T-helper 17 cell (primary cell): ENCODE results near the gene OSBPL3. TPM values are rescaled to one million over a fixed set of nuclear protein-coding genes. Genes with fewer than 3 reads are reported as not detected.

Experiments
- ATAC-seq: fragments of 150-1000 bp; cut with Tn5 transposase; 2 replicates; pipeline ENCODE4 v1.10.0; 2021; ENCODE audit warnings: mild to moderate bottlenecking, moderate library complexity
- DNase-seq, 3 donors: peaks; one replicate each; pipeline versions ENCODE4 v3.0.0 to v3.0.0-alpha.2; 2020 to 2021
- H3K9me3 ChIP-seq: one replicate; pipeline ENCODE4 v1.7.0; 2013; ENCODE audit warnings: low read length, mild to moderate bottlenecking; ENCODE audit not compliant: control insufficient read depth, poor library complexity, severe bottlenecking
- H3K27ac Mint-ChIP-seq: one replicate; pipeline ENCODE4 v1.8.0; 2022; ENCODE audit warnings: mild to moderate bottlenecking, moderate library complexity, mixed read lengths
- H3K27me3 Mint-ChIP-seq: one replicate; pipeline ENCODE4 v1.8.0; 2022; ENCODE audit warnings: mixed read lengths
- H3K36me3 Mint-ChIP-seq: one replicate; pipeline ENCODE4 v1.8.0; 2022; ENCODE audit warnings: low read depth, mixed read lengths
- H3K4me1 Mint-ChIP-seq: one replicate; pipeline ENCODE4 v1.8.0; 2022; ENCODE audit warnings: mild to moderate bottlenecking, mixed read lengths
- H3K4me3 Mint-ChIP-seq: one replicate; pipeline ENCODE4 v1.8.0; 2022; ENCODE audit warnings: mild to moderate bottlenecking, moderate library complexity, mixed read lengths
- total RNA-seq, 4 donors: library from RNA in 2 of 4; stranded (reverse) in 2 of 4; gene quantifications; one replicate each; pipeline ENCODE4 v1.2.3 and lab custom pipeline; 2022 to 2026

Gene OSBPL3
- total RNA-seq, 2 donors from 2014 or later, result 54.8 to 54.9 TPM

DNA sequence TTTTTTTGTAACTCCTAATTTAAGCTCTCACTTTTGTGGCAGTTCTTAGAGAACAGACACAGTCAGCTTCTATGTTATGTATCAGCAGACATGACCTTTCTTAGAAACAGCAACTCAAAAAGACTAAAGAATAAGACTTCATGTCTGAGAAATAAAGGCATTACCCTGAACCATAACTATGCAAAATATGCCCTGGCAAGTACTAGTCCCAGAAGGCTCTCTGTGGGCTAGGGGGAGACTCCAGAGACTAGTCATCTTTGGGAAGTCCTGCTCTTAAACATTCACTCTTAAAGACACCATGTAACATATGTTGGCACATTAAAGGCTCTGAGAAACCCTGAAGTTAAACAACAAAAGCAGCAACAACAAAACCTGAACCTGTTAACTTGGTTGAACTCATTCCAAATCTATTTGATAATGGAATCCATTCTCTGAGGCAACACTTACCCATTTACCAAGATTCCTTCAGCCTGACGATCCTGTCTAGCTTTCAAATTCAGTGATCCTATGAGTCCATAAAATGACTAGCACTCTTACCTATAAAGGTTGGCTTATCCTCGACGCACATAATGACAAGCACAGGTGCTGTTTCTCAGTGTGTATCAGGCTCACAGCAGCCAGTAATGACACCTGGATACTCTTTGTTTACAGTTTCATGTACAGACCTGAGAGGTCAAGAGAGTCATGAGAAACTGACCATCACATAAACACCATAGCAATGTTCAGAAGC is 62.3 kb downstream of the OSBPL3 start:
- Mint-ChIP-seq H3K27ac (peak overlapping the region; percentile 54), H3K27me3 (no peaks in the 10 kb centered on the region), H3K4me1 (peaks cover 74% of the 10 kb centered on the region), H3K4me3 (no peak overlapping the region), H3K36me3 (no peaks in the 10 kb centered on the region)
- no peaks in the 10 kb centered on the region for H3K9me3 ChIP-seq
- DNase-seq (no peak), ATAC-seq (no peak)

DNA sequence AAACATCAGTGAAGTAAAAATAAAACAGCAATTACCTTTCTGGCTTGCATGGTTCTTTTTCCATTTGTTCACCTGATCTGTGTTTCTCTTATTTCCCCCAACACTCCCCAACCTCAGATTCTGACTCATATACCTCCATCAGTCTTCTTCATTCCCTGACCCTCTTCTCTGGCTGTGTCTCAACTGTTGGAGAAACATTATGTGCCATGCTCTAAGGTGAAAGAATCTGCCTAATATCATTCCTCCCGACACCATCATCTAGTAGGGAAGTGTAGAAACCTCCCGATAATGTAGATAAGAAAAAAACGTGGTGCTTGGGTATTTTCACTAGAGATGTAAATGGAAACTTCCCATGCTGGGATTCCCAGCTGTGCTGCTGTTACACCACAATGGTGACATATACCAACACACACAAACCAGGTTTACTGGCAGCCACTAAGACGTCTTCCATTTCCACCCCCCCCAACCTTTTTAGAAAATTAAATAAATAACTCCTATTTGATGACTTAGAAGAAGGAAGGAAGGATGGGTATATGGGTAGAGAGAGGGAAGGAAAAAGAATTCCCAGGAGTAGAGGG is 63.4 kb downstream of the OSBPL3 start:
- peak overlapping the region; percentile 41 for H3K4me3 Mint-ChIP-seq
- H3K4me1 Mint-ChIP-seq, result peaks cover 74% of the 10 kb centered on the region
- no peak for ATAC-seq
- no peaks in the 10 kb centered on the region for H3K27me3 Mint-ChIP-seq
- no peak for DNase-seq
- H3K36me3 Mint-ChIP-seq, result no peaks in the 10 kb centered on the region
- H3K9me3 ChIP-seq, result no peaks in the 10 kb centered on the region
- H3K27ac Mint-ChIP-seq, result peak overlapping the region; percentile 42

DNA sequence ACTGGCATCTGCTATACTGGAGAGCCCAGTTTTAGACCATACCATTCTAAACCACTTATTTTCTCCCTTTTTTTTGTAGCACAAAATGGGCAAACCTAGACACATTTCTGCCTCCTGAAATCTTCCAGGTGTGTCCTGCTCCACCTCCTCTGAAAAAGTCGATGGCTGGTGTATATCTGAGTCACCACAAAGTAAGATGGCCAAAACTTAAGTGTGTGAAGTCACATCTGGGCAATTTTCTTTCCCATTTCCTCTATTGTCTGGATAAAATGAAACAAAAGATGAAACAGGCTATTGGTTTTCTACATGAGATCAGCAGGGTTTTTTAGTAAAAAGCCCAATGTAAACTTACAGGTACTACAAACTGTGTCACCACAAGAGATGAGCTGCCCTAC is 65.5 kb downstream of the OSBPL3 start:
- Mint-ChIP-seq H3K4me3 (no peak overlapping the region), H3K27ac (no peak overlapping the region), H3K36me3 (no peaks in the 10 kb centered on the region), H3K4me1 (peaks cover 80% of the 10 kb centered on the region), H3K27me3 (no peaks in the 10 kb centered on the region)
- no peak for ATAC-seq
- H3K9me3 ChIP-seq, result no peaks in the 10 kb centered on the region
- DNase-seq, result no peak

DNA sequence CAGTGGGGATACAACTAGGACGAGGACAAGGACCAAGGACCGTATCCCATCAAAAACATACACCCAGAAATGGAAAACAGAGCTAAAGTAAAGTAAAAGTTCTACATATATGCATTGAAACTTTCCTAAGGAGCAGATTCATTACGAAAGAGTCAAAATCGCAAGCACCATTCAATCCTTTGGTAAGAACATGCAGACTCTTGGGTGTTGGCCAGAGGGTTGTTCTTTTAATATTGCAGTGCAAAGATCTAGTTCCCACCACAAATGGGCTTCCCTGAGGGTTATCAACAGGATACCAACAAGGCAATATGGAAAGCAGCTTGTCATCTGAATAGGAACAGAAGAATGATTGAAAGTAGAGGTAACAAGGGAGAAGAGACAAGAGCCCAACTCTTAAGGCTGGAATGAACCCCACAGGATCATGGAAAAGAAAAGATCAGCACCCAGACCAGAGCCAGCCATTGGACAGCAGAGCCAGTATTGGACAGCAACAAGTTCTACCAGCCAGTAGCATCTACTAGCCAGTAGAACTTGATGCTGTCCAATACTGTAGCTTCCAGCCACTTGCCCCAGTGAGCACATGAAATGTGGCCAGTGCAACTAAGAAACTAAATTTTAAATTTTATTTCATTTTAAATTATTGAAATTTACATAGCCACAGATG is 66.0 kb downstream of the OSBPL3 start:
- Mint-ChIP-seq H3K27ac (peak overlapping the region; percentile 94), H3K36me3 (no peaks in the 10 kb centered on the region), H3K4me3 (no peak overlapping the region), H3K4me1 (peaks cover 75% of the 10 kb centered on the region), H3K27me3 (no peaks in the 10 kb centered on the region)
- H3K9me3 ChIP-seq, result no peaks in the 10 kb centered on the region
- no peak for ATAC-seq
- DNase-seq, result no peak

DNA sequence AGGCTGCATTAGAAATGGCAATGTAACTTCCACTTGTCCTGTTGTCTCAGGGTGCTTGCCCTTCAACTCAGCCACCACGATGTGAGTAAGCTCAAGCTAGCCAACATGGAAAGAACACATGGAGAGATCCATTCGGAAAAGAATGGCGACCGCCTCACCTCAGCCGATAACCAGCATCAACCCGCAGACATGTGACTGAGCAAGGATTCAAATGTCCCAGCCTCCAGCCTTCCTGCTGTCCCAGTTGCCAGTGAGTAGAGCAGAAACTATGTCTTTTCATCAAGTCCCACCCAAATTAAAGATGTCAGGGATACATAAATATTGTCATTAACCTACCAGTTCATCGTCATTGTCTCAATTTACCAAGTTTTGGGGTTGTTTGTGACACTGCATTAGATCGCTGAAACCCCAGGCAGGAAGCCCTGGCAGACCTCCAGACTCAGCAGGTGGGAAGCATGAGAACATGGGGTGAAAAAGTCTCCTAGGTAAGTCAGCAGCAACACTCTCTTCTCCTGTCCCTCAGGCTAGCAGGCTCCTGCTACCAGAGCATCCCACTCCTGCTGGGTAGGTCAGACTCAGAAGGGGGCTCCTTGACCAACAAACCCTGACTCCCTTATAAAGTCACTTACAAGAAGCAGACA is 67.0 kb downstream of the OSBPL3 start:
- no peaks in the 10 kb centered on the region for H3K36me3 Mint-ChIP-seq
- DNase-seq, result no peak

DNA sequence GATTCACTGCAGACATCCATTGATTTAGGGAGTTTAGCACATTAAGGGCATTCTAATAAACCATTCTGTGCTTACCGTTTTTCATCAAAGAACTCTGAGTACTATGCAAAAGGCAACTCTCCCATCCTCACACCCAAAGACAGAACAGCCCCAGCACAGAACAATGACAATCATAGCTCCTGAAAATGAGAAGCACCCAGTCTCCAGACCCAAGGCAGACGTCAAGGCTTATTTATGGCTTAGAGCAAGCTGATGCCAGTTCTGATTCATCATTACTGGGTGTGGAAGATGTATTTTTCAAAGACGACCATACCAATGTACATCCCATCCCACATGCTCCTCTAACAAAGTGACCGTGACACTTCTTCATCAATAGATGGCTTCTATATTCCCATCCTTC is 67.6 kb downstream of the OSBPL3 start:
- no peaks in the 10 kb centered on the region for H3K9me3 ChIP-seq
- DNase-seq (no peak), ATAC-seq (no peak)
- H3K27ac Mint-ChIP-seq, result peak overlapping the region; percentile 94
- no peaks in the 10 kb centered on the region for H3K27me3 Mint-ChIP-seq
- no peaks in the 10 kb centered on the region for H3K36me3 Mint-ChIP-seq
- peak overlapping the region; percentile 45 for H3K4me3 Mint-ChIP-seq
- peaks cover 60% of the 10 kb centered on the region for H3K4me1 Mint-ChIP-seq

More for the DNA sequence above, 67.0 kb downstream of the OSBPL3 start:
- Mint-ChIP-seq H3K4me3 (peak overlapping the region; percentile 36), H3K27ac (peak overlapping the region; percentile 94), H3K4me1 (peaks cover 65% of the 10 kb centered on the region), H3K27me3 (no peaks in the 10 kb centered on the region)
- H3K9me3 ChIP-seq, result no peaks in the 10 kb centered on the region
- ATAC-seq, result no peak

DNA sequence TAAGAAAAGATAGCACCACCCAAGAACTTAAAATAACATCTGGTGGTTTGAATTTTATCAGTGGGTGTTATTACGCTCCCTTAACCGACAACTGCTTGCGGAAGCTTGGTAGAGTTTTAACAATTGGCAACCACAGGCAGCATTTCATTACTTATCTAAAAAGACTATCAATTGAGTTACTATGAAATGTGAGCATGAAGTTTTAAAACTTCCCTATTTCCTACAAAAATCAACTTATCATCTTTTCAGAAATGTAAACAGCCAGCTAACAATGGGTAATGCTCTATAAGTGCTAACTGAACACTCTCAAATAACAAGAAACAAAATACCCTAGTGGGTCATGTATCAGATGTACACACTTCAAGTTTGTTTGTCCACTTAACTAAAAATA is 68.8 kb downstream of the OSBPL3 start:
- peak overlapping the region; percentile 82 for H3K4me3 Mint-ChIP-seq
- H3K9me3 ChIP-seq, result no peaks in the 10 kb centered on the region
- H3K4me1 Mint-ChIP-seq, result peaks cover 51% of the 10 kb centered on the region
- H3K27ac Mint-ChIP-seq, result peak overlapping the region; percentile 94
- no peaks in the 10 kb centered on the region for H3K36me3 Mint-ChIP-seq
- no peak for DNase-seq
- no peaks in the 10 kb centered on the region for H3K27me3 Mint-ChIP-seq
- peak; percentile 75 for ATAC-seq

DNA sequence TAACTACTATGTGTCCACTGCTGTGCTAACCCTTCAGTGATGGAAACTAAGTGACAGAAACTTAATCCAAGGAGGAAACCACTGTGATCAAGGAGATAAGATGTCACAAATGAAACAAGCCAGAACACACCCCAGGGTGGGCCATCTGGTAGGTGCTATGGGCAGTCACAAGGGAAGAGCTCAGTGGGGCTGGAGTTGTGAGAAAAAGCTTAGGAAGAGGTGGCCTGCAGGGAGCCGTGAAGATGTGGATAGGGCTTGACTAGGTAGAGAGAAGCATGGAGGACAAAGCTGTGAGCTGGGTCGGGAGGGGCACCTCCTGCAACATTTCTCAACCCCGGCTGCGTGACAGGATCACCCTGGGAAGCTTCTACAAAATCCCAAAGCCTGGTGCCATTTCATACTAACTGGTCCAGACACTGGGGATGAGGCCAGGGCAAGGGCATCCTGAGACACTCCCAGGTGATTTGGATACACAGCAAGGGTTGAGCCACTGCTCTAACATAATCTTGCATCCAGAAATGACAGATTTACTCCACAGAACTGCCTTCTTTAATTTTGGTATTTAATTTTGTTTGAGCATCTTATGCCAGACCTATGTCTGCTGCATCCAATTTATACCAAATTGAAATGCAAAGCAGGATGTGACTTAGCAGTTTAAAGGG is 69.3 kb downstream of the OSBPL3 start:
- DNase-seq (no peak), ATAC-seq (no peak)
- H3K4me1 Mint-ChIP-seq, result peaks cover 52% of the 10 kb centered on the region
- H3K4me3 Mint-ChIP-seq, result peak overlapping the region; percentile 82
- H3K36me3 Mint-ChIP-seq, result no peaks in the 10 kb centered on the region
- H3K27ac Mint-ChIP-seq, result peak overlapping the region; percentile 94
- H3K27me3 Mint-ChIP-seq, result no peaks in the 10 kb centered on the region
- H3K9me3 ChIP-seq, result no peaks in the 10 kb centered on the region

DNA sequence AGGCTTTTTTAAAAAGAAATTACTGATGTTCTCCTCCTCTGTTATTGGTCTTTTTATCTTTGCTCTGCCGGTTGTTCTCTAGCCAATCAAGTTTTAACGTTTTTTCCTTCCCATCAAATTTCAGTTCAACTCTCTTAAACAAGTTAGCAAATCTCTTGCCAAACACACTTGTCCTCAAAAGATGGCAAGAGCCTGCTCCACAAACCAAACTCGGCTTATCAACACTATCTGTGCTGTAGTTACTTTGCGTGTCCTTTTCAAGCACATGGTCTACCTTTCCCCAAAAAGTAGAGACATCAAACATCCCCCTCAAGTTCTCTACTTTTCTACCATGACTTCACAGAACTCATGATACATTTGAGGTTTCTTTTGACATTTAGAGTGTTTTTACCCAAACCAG is 71.3 kb downstream of the OSBPL3 start:
- Mint-ChIP-seq H3K4me1 (peaks cover 54% of the 10 kb centered on the region), H3K4me3 (no peak overlapping the region), H3K27ac (no peak overlapping the region), H3K27me3 (no peaks in the 10 kb centered on the region), H3K36me3 (no peaks in the 10 kb centered on the region)
- H3K9me3 ChIP-seq, result no peaks in the 10 kb centered on the region
- no peak for ATAC-seq
- no peak for DNase-seq

DNA sequence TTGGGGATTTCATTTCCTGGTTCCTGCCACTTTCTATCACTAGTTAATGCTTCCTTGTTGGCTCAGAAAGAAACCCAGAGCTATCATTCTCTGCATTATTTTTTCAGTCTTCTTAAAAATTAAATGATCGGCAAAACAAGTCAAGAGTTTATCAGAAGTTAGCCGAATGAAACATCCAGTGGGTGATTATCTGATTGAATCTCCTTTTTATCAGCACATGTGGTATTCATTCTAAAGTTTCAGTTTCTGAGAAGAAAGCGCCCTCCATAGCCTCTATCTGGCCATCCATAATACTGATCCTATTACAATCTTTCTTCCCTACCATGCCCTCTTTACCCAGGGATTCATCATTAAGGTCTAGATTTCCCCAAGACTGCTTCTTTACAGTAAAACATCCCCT is 71.8 kb downstream of the OSBPL3 start:
- Mint-ChIP-seq H3K36me3 (no peaks in the 10 kb centered on the region), H3K4me1 (peaks cover 50% of the 10 kb centered on the region), H3K4me3 (no peak overlapping the region), H3K27me3 (no peaks in the 10 kb centered on the region), H3K27ac (no peak overlapping the region)
- DNase-seq, result no peak
- no peak for ATAC-seq
- H3K9me3 ChIP-seq, result no peaks in the 10 kb centered on the region

DNA sequence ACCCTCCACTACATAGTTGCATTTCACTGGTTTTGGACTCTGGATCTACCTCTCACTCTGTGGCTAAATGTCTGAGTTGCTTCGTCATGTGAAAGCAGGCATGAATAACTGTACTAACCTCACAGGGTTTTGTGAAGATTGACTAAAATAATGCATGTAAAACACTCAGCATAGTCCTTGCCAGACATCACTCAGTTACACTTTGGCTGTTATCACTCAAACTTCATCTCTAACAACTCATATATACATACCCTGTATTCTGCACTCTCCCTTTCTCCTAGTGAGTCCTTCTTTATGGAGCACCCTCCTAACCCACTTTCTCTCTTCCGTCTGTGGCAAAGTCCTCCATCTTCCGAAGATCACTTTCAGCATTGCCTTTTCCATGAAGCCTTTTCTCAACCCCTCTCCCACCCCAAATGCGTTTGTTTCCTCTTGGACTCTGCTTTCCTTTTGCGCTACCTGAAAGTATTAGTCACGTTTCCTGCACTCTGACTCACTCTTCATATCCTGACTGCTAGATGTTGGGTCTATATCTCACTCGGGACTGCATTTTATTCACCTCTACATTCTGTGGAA is 72.6 kb downstream of the OSBPL3 start:
- Mint-ChIP-seq H3K4me1 (peaks cover 48% of the 10 kb centered on the region), H3K4me3 (no peak overlapping the region), H3K27me3 (no peaks in the 10 kb centered on the region), H3K36me3 (no peaks in the 10 kb centered on the region), H3K27ac (no peak overlapping the region)
- no peak for DNase-seq
- no peaks in the 10 kb centered on the region for H3K9me3 ChIP-seq
- peak; percentile 78 for ATAC-seq

DNA sequence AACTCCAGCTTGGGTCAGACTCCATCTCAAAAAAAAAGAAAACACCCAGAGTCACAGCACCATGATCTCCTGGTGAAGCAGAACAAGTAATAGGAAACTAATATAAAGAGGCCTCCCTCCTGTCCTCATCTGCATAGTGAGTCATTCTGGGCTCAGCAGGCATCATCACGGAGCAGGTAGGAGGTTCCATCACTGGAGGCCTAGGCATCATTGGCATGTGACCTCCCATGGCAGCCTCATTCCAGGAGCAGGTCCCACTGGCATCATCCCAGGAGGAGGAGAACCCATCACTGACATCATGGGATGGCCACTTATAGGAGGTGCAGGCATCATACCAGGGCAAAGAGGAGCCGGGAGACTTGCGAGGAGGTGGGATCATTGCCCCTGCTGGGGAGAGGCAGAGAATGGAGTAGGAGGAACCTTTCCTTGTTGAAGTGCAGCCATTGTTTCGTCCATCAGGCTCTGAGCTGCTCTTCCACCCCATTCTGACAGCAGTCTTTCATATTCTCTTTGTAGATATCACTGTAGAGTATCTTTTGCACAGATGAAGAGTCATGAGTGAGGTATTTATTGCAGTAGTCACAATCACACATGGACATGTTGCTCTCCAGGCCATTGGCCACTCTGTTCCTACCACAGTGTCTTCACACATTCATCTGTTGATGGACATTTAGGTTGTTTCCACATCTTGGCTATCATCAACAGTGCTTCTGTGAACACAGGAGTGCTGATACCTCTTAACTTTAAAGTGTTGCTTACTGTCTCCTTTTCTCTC is 73.8 kb downstream of the OSBPL3 start:
- H3K4me3 Mint-ChIP-seq, result no peak overlapping the region
- no peak for ATAC-seq

More for the DNA sequence above, 73.8 kb downstream of the OSBPL3 start:
- Mint-ChIP-seq H3K4me1 (peaks cover 44% of the 10 kb centered on the region), H3K36me3 (no peaks in the 10 kb centered on the region), H3K27ac (no peak overlapping the region), H3K27me3 (no peaks in the 10 kb centered on the region)
- H3K9me3 ChIP-seq, result no peaks in the 10 kb centered on the region
- no peak for DNase-seq
